Upper lobe of left lung (tissue), 4 donors: ENCODE results near the gene RBM33.

ENCODE experiments used
- CTCF ChIP-seq, 6 experiments: fragments of 450-650 bp in 4 of 6; fragments of 200-600 bp in 2 of 6; sonication (generic) in 2 of 6; IDR thresholded peaks; one replicate each; pipeline ENCODE4 v1.5.1; 2016 to 2019; ENCODE audit warnings: antibody characterized with exemption in 6 of 6
- EP300 ChIP-seq, 4 donors: sonication (generic); formaldehyde crosslinking; IDR thresholded peaks; one replicate each; pipeline ENCODE4 v1.5.1; 2017; ENCODE audit warnings: antibody characterized with exemption in 4 of 4, control low read depth in 2 of 4
- POLR2A ChIP-seq, 4 donors: fragments of 450-650 bp; IDR thresholded peaks; one replicate each; pipeline ENCODE4 v1.5.1; 2016 to 2017; ENCODE audit warnings: antibody characterized with exemption in 4 of 4, mild to moderate bottlenecking in 2 of 4
- POLR2AphosphoS5 ChIP-seq, 2 donors: sonication (generic); formaldehyde crosslinking; IDR thresholded peaks; one replicate each; pipeline ENCODE4 v1.5.1; 2017; ENCODE audit warnings: antibody characterized with exemption in 2 of 2

- no peak for TF ChIP-seq CTCF (IDR thresholded peaks at IDR 0.05)
- TF ChIP-seq POLR2AphosphoS5 (IDR thresholded peaks at IDR 0.05) = no peak
- TF ChIP-seq EP300 (IDR thresholded peaks at IDR 0.05) = no peak
- TF ChIP-seq POLR2A (IDR thresholded peaks at IDR 0.05) = no peak
Observed at GRCh38 chr7:155692317-155692716, 47.9 kb downstream of the RBM33 start.
